Stimulated activated memory B cell treated with anti-CD40 and anti-IgM and Interleukin-4, amounts not matched to agents 10 μg/mL and 1 μg/mL and 100 μg/mL, for 72 hours (primary cell): Measurements from ENCODE around the gene KRT13.
A peak's percentile ranks its signal among the peaks of the same experiment; 100 is the strongest.

ENCODE experiments used
- ATAC-seq: fragments of 150-1000 bp; cut with Tn5 transposase; 2 replicates; pipeline ENCODE4 v1.10.0; 2021
- H3K27ac Mint-ChIP-seq: one replicate; pipeline ENCODE4 v1.8.0; 2022; ENCODE audit warnings: mild to moderate bottlenecking, mixed read lengths
- H3K27me3 Mint-ChIP-seq: one replicate; pipeline ENCODE4 v1.8.0; 2022; ENCODE audit warnings: mixed read lengths
- H3K36me3 Mint-ChIP-seq: one replicate; pipeline ENCODE4 v1.8.0; 2022; ENCODE audit warnings: mixed read lengths
- H3K4me1 Mint-ChIP-seq: one replicate; pipeline ENCODE4 v1.8.0; 2022; ENCODE audit warnings: mixed read lengths
- H3K4me3 Mint-ChIP-seq: one replicate; pipeline ENCODE4 v1.8.0; 2022; ENCODE audit warnings: mild to moderate bottlenecking, moderate library complexity, mixed read lengths
- H3K9me3 Mint-ChIP-seq: one replicate; pipeline ENCODE4 v1.8.0; 2022; ENCODE audit warnings: mixed read lengths

The KRT13 gene

GRCh38 chr17:41498276-41498675, 7.1 kb downstream of the KRT13 start:
- H3K27ac Mint-ChIP-seq: no peak overlapping the region
- no peak for ATAC-seq
- no peaks in the 10 kb centered on the region for H3K9me3 Mint-ChIP-seq
- no peaks in the 10 kb centered on the region for H3K36me3 Mint-ChIP-seq
- peaks cover 29% of the 10 kb centered on the region for H3K27me3 Mint-ChIP-seq
- peaks cover 14% of the 10 kb centered on the region for H3K4me1 Mint-ChIP-seq
- H3K4me3 Mint-ChIP-seq: no peak overlapping the region

GRCh38 chr17:41496803-41497484, 8.5 kb downstream of the KRT13 start:
- Mint-ChIP-seq H3K9me3 (no peaks in the 10 kb centered on the region), H3K27ac (no peak overlapping the region), H3K4me1 (peaks cover 14% of the 10 kb centered on the region), H3K36me3 (no peaks in the 10 kb centered on the region), H3K4me3 (no peak overlapping the region), H3K27me3 (peaks cover 31% of the 10 kb centered on the region)
- peak; percentile 84 for ATAC-seq

- H3K4me1 Mint-ChIP-seq: peaks cover 25% of the 10 kb centered on the region
- no peaks in the 10 kb centered on the region for H3K9me3 Mint-ChIP-seq
- ATAC-seq: no peak
- H3K27me3 Mint-ChIP-seq: peaks cover 15% of the 10 kb centered on the region
- no peak overlapping the region for H3K27ac Mint-ChIP-seq
- H3K36me3 Mint-ChIP-seq: no peaks in the 10 kb centered on the region
- H3K4me3 Mint-ChIP-seq: no peak overlapping the region
Observed at GRCh38 chr17:41494524-41494923, 10.9 kb downstream of the KRT13 start.

GRCh38 chr17:41492771-41493170, 12.6 kb downstream of the KRT13 start:
- no peak overlapping the region for H3K4me3 Mint-ChIP-seq
- peaks cover 19% of the 10 kb centered on the region for H3K4me1 Mint-ChIP-seq
- H3K36me3 Mint-ChIP-seq: no peaks in the 10 kb centered on the region
- H3K27ac Mint-ChIP-seq: no peak overlapping the region
- ATAC-seq: no peak
- no peaks in the 10 kb centered on the region for H3K9me3 Mint-ChIP-seq
- peaks cover 8% of the 10 kb centered on the region for H3K27me3 Mint-ChIP-seq

GRCh38 chr17:41492351-41492750, 13.1 kb downstream of the KRT13 start:
- no peaks in the 10 kb centered on the region for H3K36me3 Mint-ChIP-seq
- H3K27ac Mint-ChIP-seq: no peak overlapping the region
- no peaks in the 10 kb centered on the region for H3K9me3 Mint-ChIP-seq
- peaks cover 8% of the 10 kb centered on the region for H3K27me3 Mint-ChIP-seq
- H3K4me1 Mint-ChIP-seq: peaks cover 19% of the 10 kb centered on the region
- H3K4me3 Mint-ChIP-seq: no peak overlapping the region
- no peak for ATAC-seq

DNA sequence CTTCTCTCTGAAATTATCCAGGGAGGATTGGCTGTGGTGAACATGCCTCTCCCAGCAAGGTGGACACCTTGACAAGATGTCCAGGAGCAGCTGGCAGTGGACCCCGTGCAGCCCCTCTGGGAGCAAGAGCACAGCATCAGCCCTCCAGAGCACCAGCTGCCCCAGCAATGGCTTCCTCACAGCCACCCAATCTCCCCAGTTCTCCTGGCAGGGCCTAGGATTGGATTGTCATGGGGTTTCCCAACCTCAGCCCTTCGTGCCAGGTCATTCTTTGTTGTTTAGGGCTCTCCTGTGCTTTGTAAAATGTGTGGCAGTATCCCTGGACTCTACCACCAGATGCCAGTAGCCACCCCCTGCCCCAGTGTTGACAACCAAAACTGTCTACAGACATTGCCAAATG, 13.9 kb downstream of the KRT13 start:
- no peaks in the 10 kb centered on the region for H3K9me3 Mint-ChIP-seq
- no peak overlapping the region for H3K4me3 Mint-ChIP-seq
- H3K36me3 Mint-ChIP-seq: no peaks in the 10 kb centered on the region
- H3K4me1 Mint-ChIP-seq: peaks cover 11% of the 10 kb centered on the region
- H3K27me3 Mint-ChIP-seq: peaks cover 11% of the 10 kb centered on the region
- H3K27ac Mint-ChIP-seq: no peak overlapping the region
- ATAC-seq: no peak

DNA sequence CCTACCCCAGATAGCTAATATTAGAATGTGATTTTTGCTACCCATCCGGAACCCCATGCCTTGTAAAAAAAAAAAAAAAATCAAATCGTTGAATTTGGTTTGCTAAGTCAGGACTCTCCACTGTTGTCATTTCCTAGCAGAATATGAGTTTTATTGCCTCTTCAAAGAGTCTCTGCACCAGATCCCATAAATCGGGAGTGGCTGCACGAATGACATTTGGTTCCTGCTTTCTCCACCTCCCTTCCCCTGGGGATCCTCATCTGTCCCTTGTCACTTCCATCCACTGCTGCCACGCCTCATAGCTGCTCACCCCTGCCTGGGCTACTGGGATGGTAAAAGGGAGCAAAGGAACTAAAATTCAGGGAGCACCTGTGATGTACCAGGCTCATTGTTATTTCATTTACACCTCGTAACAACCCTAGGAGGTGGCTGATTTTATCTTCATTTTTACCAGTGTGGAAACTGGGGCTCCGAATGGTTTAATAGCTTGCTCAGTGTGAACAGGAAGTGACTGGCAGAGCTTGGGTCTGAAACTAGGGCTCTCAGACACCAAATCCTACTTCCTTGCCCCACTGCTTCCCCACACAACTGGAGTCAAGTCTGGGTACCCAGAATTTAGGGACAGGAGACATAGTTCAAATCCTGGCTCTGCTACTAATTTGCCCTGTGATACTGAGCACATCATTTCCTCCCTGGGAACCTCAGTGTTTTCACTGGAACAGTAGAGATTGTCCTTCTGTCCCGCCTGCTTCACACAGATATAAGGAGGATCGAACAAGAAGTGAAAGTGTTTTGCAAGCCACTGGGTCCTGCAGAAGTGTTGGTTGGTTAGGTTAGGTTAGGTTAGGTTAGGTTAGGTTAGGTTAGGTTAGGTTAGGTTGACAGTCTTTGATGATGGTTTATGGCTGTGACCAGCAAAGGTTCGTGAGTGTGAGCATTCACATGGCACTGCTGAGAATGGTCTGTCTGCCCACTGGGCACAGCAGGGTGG, 15.1 kb downstream of the KRT13 start:
- H3K27ac Mint-ChIP-seq: no peak overlapping the region
- no peak for ATAC-seq
- no peaks in the 10 kb centered on the region for H3K36me3 Mint-ChIP-seq
- H3K4me1 Mint-ChIP-seq: peaks cover 11% of the 10 kb centered on the region
- H3K27me3 Mint-ChIP-seq: peaks cover 22% of the 10 kb centered on the region
- H3K9me3 Mint-ChIP-seq: no peaks in the 10 kb centered on the region
- H3K4me3 Mint-ChIP-seq: no peak overlapping the region

GRCh38 chr17:41489531-41489930, 15.9 kb downstream of the KRT13 start, which contains the start of gene KRT36:
Gene KRT36 (minus strand): TSS chr17:41489910. CDS start chr17:41489864, 46 bp downstream.
- H3K9me3 Mint-ChIP-seq: no peaks in the 10 kb centered on the region
- no peak within 1 kb of the TSS for H3K4me3 Mint-ChIP-seq
- H3K27ac Mint-ChIP-seq: no peak within 1 kb of the TSS

GRCh38 chr17:41486809-41487530, 18.4 kb downstream of the KRT13 start:
- Mint-ChIP-seq H3K4me3 (no peak overlapping the region), H3K36me3 (no peaks in the 10 kb centered on the region), H3K4me1 (peaks cover 11% of the 10 kb centered on the region), H3K27me3 (peaks cover 21% of the 10 kb centered on the region), H3K9me3 (no peaks in the 10 kb centered on the region), H3K27ac (no peak overlapping the region)
- ATAC-seq: no peak

More at GRCh38 chr17:41489531-41489930, 15.9 kb downstream of the KRT13 start, which contains the start of gene KRT36:
- H3K27me3 Mint-ChIP-seq: peaks cover 30% of the 10 kb centered on the region
- ATAC-seq: no peak
- no peaks in the 10 kb centered on the region for H3K36me3 Mint-ChIP-seq
- H3K4me1 Mint-ChIP-seq: peaks cover 11% of the 10 kb centered on the region

DNA sequence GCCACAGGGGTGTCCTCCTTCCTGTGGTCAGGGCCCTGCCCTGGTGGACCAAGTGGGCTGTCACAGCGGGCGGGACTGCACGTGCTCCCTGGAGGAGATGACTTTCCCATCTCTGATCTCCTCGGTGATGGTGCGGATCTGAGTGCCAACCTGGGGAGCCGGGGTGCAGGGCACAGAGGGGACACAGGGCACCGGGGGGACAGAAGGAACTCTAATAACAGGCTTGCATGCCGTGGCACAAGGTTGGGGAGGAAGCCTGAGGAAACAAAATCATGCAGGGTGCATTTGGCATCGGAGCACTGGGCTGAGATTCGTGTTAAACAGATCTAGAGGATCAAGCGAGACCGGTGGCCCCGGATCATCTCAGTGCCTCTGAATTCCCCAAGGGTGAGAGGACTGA, 19.1 kb downstream of the KRT13 start:
- Mint-ChIP-seq H3K4me3 (no peak overlapping the region), H3K27ac (no peak overlapping the region), H3K4me1 (peaks cover 11% of the 10 kb centered on the region), H3K9me3 (no peaks in the 10 kb centered on the region), H3K36me3 (no peaks in the 10 kb centered on the region), H3K27me3 (peaks cover 21% of the 10 kb centered on the region)
- ATAC-seq: no peak

DNA sequence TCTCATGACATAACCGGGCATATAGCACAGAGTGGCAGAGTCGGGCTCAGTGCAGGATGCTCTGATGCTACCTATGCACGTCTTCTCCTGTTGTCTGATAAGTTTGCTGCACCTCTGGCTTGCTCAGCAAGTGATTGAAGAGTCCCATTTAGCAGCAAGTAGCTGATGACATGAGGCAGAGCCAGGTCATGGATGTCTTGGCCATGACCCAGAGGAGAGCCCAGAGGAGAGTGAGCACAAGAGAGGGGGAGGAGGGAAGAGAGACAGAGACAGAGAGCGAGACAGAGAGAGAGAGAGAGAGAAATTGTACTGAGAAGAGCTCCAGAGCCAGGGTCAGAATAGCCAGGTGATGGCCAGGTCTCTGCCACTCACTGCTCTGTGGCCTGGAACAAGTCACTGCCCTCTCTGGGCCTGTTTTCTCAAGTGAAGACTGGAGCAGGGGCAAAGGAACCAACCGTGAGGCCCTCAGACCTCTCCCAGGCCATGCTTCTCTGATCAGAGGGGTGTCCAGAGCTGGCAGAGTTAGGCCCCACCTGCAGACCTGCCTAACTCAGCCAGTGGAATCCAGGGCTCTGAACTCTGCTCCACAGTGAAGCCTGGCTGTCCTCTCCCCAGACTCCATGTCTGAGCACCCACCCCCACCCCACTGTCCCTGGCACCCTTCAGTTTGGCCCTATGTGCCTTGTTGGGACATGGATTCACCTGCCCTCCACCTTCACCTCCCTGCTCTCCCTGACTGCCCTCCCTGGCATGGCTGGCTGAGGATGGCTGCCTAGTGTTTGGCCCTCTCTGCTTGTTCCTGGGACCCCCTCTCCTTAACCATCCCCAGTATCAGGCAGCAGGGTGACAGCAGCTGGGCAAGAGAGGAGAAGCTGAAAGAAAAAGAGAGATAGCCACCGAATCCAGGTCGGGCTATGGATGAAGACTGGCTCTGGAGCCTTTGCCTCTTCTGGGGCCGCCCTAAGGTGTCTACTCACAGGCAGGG, 20.2 kb downstream of the KRT13 start:
- Mint-ChIP-seq H3K4me3 (no peak overlapping the region), H3K27ac (no peak overlapping the region), H3K4me1 (peaks cover 4% of the 10 kb centered on the region), H3K9me3 (no peaks in the 10 kb centered on the region), H3K27me3 (peaks cover 21% of the 10 kb centered on the region), H3K36me3 (no peaks in the 10 kb centered on the region)
- ATAC-seq: no peak

DNA sequence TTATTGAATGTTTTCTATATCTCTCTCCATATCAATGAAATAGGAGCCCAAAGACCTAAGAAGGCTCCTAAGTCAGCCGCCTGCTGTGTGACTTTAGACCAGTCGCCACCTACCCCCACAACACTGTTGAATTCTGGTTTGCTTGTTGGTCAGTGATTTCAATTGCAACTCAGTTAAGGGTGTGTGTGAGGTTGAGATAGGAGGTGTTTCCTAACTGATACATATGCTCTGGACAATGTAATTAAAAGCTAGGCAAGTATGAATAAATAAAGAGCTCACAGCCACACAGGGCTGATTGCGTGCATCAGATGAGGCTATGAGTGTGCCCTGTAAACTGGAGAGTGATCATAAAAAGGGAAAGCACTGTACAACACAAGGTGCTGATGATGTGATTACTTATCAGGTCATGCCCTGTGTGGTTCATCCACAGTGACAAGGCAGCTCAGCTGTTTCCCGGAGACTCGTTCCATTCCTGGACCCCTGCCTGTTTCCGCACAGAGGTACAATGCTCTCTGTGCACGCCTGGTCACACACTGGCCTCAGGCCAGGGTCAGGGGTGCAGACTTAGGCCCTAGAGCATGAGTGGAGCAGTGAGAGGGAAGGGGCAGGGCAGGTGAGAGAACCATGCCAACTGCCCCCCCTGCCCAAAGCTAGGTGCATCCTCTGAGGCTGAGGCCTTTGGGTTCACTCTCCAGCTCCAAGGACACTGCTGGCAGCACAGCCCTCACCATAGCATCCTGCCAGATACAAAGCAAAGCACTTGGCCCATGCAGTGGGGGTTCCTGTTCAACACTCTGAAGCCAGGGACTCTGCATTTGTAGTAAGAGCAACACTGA, 21.2 kb downstream of the KRT13 start:
- no peaks in the 10 kb centered on the region for H3K36me3 Mint-ChIP-seq
- peaks cover 21% of the 10 kb centered on the region for H3K27me3 Mint-ChIP-seq
- H3K27ac Mint-ChIP-seq: no peak overlapping the region
- no peaks in the 10 kb centered on the region for H3K9me3 Mint-ChIP-seq
- ATAC-seq: no peak
- no peaks in the 10 kb centered on the region for H3K4me1 Mint-ChIP-seq
- H3K4me3 Mint-ChIP-seq: no peak overlapping the region

DNA sequence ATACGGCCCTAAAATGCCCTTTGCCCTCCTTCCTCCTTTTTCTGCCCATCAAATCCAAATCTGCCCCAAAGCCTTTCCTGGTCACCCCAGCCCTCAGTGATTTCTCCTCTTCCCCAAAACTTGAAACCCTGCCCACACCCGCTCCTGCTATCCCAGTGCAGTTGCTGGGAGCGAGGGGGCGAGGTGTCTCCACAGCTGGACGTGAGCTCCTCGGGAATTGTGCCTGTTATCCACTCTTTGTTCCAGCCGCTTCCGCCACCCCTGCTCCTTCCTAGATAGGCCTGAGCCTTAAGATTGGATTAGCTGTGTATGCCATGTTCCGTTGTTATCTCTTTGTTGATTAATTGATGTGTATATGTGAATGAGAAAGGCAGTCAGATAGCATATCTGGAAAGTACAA, 21.9 kb downstream of the KRT13 start:
- H3K4me3 Mint-ChIP-seq: no peak overlapping the region
- H3K27me3 Mint-ChIP-seq: peaks cover 21% of the 10 kb centered on the region
- H3K27ac Mint-ChIP-seq: no peak overlapping the region
- H3K4me1 Mint-ChIP-seq: no peaks in the 10 kb centered on the region
- H3K36me3 Mint-ChIP-seq: no peaks in the 10 kb centered on the region
- no peaks in the 10 kb centered on the region for H3K9me3 Mint-ChIP-seq
- no peak for ATAC-seq
